Femur (tissue), 1 donor: ENCODE data around the gene VAPA.

Experiments
- DNase-seq: peaks from one replicate; pipeline ENCODE4 v3.0.0-alpha.2; 2017

Gene VAPA

GRCh38 chr18:9915291-9916076, 1.7 kb downstream of the VAPA start:
- no peak for DNase-seq

GRCh38 chr18:9916077-9916639, 2.3 kb downstream of the VAPA start:
- no peak for DNase-seq

DNA sequence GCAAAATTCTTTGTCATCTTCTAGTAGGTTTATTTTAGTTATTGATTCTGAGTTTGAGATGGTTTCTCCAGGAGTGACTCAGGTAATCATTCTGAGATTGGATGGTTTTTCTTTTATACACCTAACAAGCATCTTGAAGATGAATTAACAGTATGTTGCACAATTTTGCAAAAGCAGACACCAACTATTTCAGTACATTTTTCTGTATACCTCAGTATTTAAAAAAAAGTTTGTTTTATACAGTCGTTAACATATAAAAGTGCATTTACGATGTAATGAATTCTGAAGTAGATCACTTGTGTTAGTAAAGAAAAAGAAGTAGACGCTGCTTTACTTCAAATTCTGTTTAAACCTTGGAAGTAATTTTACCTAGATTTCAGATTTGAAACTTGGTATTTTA, 3.0 kb downstream of the VAPA start:
- DNase-seq = no peak

GRCh38 chr18:9918016-9918680, 4.3 kb downstream of the VAPA start:
- no peak for DNase-seq

DNA sequence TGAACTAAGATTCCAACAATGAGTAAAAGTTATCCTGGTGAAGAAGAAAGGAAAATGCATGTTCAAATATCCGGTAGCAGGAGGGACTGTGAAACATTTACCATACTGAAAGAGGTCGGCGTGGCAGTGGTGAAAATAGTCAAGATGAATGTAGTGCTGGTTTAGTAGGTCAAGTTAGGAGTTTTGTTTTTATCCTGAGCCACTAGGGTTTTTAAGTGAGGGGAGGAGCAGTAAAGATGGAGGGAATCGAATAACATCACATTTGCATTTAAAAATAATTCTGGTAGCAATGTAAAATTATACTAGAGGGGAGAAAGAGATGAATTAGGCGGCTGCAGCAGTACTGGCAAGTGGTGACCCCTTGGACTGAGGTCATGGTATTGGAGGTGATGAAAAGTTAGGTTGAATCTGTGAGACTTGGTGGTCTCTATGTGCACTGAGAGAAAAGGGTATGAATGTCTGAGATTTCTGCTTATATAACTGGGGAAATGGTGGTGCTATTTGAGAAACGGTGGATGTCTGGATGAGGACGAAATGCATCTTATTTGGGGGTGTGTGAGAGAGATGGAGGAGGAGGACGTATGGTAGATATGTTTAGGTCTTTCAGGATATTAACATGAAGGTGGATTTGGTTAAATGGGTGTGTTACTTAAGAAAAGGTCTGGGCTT, 5.9 kb downstream of the VAPA start:
- DNase-seq = no peak

- no peak for DNase-seq
These were observed 8.9 kb downstream of the VAPA start for GRCh38 chr18:9922592-9923311.

DNA sequence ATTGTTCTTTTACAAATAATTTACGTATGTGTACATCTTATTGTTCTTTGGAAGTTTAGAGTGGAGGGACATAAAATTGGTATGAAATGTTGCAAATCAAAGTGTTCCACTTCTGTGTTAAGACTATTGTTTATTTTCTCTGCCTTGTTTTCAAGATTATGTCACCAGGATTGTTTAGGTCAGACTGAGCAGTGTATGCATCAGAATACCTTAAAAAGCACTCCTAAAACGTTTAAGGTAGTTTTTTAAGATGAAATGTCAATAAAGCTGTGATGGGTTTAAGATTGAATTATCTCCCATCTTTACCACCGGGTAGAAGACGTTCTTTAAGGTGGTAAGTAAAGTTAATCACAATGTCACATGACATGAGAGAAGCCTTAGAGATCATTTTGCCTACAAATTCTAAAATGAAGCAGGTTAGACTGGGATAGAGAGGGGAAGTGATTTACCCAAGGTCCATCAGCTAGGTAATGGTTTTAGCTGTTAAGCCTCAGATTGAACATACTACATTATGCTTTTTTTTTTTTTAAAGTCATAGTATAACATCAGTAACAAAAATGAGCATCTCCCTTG, 10.6 kb downstream of the VAPA start:
- no peak for DNase-seq

GRCh38 chr18:9925369-9925768, 11.6 kb downstream of the VAPA start:
- DNase-seq = no peak

- no peak for DNase-seq
These were observed 12.0 kb downstream of the VAPA start for GRCh38 chr18:9925795-9926194.

- no peak for DNase-seq
These were observed 12.5 kb downstream of the VAPA start for GRCh38 chr18:9926223-9926894.

- no peak for DNase-seq
These were observed 13.2 kb downstream of the VAPA start for GRCh38 chr18:9926977-9927376.

GRCh38 chr18:9927392-9928063, 13.7 kb downstream of the VAPA start:
- DNase-seq = no peak

GRCh38 chr18:9928646-9929259, 14.9 kb downstream of the VAPA start:
- no peak for DNase-seq

GRCh38 chr18:9930299-9930884, 16.6 kb downstream of the VAPA start:
- DNase-seq = no peak

DNA sequence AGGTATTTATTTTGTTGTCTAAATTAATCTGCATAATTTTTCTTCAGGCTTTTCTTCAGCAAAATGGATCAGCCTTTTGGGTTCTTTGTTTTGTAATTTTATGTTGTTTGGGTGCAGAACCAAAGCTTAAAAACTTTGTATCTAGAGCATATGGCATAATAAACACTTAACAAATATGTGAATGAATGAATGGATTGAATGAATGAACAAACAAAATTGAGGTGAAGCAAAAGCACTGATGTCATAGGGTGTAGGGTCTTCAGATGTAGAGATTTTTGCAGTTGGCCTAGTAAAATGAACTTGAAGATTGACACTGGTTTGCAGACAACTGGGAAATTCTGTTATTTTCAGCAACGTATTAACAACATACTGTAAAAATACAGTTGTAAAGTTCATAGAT, 17.3 kb downstream of the VAPA start:
- no peak for DNase-seq

GRCh38 chr18:9931678-9932077, 17.9 kb downstream of the VAPA start:
- no peak for DNase-seq

GRCh38 chr18:9933865-9934264, 20.0 kb downstream of the VAPA start:
- no peak for DNase-seq

DNA sequence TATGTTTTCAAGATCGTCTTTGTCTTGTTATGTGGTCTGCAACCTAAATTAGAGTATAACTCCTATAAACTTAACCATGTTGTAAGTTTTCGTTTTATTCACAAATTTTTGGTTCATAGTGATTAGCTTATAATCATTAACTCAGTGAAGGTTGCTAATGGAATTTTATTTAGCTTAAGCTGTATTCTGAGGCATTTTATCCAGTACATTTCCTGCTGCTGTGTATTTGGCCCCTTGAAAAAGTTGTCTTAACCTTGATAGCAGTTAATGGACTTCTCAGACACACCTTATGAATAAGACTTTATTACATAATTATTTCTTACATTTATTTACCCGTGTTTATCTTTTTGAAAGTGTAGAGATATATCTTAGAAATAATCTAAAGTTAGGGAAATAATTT, 20.5 kb downstream of the VAPA start:
- no peak for DNase-seq

DNA sequence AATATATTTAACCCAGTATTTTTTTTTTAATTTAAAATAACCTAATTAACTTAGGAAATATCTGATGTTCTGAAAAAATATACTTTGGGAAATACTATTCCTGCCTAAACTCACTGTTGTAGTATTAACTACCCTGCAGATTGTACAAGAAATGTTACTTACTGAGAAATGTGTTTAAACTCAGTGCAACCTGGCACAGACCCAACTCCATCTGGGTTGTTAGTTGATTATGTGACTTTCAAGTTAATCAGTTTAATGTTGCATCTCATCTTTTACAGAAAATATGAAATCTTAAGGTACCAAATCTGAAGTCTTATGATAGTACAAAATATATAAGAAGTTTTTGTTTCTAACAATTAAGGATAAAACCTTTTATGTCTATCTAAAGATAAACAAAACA, 27.3 kb downstream of the VAPA start:
- no peak for DNase-seq

GRCh38 chr18:9941660-9942059, 27.8 kb downstream of the VAPA start:
- no peak for DNase-seq

GRCh38 chr18:9943311-9943710, 29.5 kb downstream of the VAPA start:
- DNase-seq = no peak
